Mesothelial cell of epicardium (in vitro differentiated cells): ENCODE data around the gene MS4A1. TPM values are rescaled to one million over a fixed set of nuclear protein-coding genes. Genes with fewer than 3 reads are reported as not detected.
"Not testable (repeated sequence)": the region's sequence is repeated elsewhere in the genome, so short reads cannot be mapped to it uniquely, and the experiment has no call there.

Experiments used
- DNase-seq, 2 experiments: peaks; one replicate each; pipeline ENCODE4 v3.0.0; 2021; ENCODE audit warnings: low spot score in 2 of 2; ENCODE audit not compliant: unreplicated experiment in 2 of 2
- H3K27ac Mint-ChIP-seq: 2 replicates; pipeline ENCODE4 v1.8.0; 2021; ENCODE audit warnings: mixed read lengths
- H3K27me3 Mint-ChIP-seq: 2 replicates; pipeline ENCODE4 v1.8.0; 2021; ENCODE audit warnings: low read depth, mixed read lengths
- H3K36me3 Mint-ChIP-seq: 2 replicates; pipeline ENCODE4 v1.8.0; 2021; ENCODE audit warnings: mixed read lengths
- H3K4me1 Mint-ChIP-seq: 2 replicates; pipeline ENCODE4 v1.8.0; 2021; ENCODE audit warnings: mixed read lengths
- H3K4me3 Mint-ChIP-seq: 2 replicates; pipeline ENCODE4 v1.8.0; 2021; ENCODE audit warnings: mild to moderate bottlenecking, moderate library complexity, mixed read lengths
- H3K9me3 Mint-ChIP-seq: 2 replicates; pipeline ENCODE4 v1.8.0; 2021; ENCODE audit warnings: mixed read lengths
- CTCF ChIP-seq: fragments of 200-600 bp; sonication (generic); IDR thresholded peaks from one replicate; pipeline ENCODE4 v1.5.0; 2021; ENCODE audit warnings: antibody characterized with exemption; ENCODE audit not compliant: unreplicated experiment
- total RNA-seq: library from RNA; stranded (reverse); gene quantifications from 3 replicates; pipeline ENCODE4 v1.2.1, GENCODE V29; 2021

MS4A1 gene
- total RNA-seq, 1 donor from 2014 or later = not detected

GRCh38 chr11:60502221-60502775 lies 46.7 kb downstream of the MS4A1 start:
- DNase-seq = no peak

GRCh38 chr11:60504219-60504905 lies 48.7 kb downstream of the MS4A1 start:
- peaks cover 5% of the 10 kb centered on the region for H3K9me3 Mint-ChIP-seq
- no peak overlapping the region for H3K4me3 Mint-ChIP-seq
- no peak overlapping the region for H3K27ac Mint-ChIP-seq
- H3K4me1 Mint-ChIP-seq = peaks cover 7% of the 10 kb centered on the region
- H3K36me3 Mint-ChIP-seq = no peaks in the 10 kb centered on the region
- no peak for DNase-seq
- peaks cover 3% of the 10 kb centered on the region for H3K27me3 Mint-ChIP-seq
- TF ChIP-seq CTCF = no peak

More at GRCh38 chr11:60502221-60502775, 46.7 kb downstream of the MS4A1 start:
- Mint-ChIP-seq H3K4me3 (no peak overlapping the region), H3K27me3 (peaks cover 3% of the 10 kb centered on the region), H3K9me3 (peaks cover 5% of the 10 kb centered on the region), H3K36me3 (no peaks in the 10 kb centered on the region), H3K27ac (no peak overlapping the region), H3K4me1 (peaks cover 10% of the 10 kb centered on the region)
- no peak for TF ChIP-seq CTCF

GRCh38 chr11:60509609-60510008 lies 54.0 kb downstream of the MS4A1 start:
- DNase-seq = not testable (repeated sequence)

GRCh38 chr11:60510209-60510608 lies 54.6 kb downstream of the MS4A1 start:
- H3K4me1 Mint-ChIP-seq = peaks cover 16% of the 10 kb centered on the region
- DNase-seq, H3K36me3 Mint-ChIP-seq, H3K27ac Mint-ChIP-seq, H3K27me3 Mint-ChIP-seq, H3K9me3 Mint-ChIP-seq, H3K4me3 Mint-ChIP-seq: not testable (repeated sequence)

More at GRCh38 chr11:60509609-60510008, 54.0 kb downstream of the MS4A1 start:
- not testable (repeated sequence) for H3K27ac Mint-ChIP-seq, H3K4me3 Mint-ChIP-seq, H3K9me3 Mint-ChIP-seq, H3K36me3 Mint-ChIP-seq, H3K27me3 Mint-ChIP-seq
- peaks cover 13% of the 10 kb centered on the region for H3K4me1 Mint-ChIP-seq

GRCh38 chr11:60511393-60511792 lies 55.7 kb downstream of the MS4A1 start:
- Mint-ChIP-seq H3K9me3 (no peaks in the 10 kb centered on the region), H3K4me1 (peaks cover 16% of the 10 kb centered on the region), H3K27ac (no peak overlapping the region), H3K27me3 (no peaks in the 10 kb centered on the region), H3K36me3 (no peaks in the 10 kb centered on the region), H3K4me3 (no peak overlapping the region)
- DNase-seq = no peak
- no peak for TF ChIP-seq CTCF

GRCh38 chr11:60512651-60513225 lies 57.1 kb downstream of the MS4A1 start:
- H3K27ac Mint-ChIP-seq = no peak overlapping the region
- peaks cover 16% of the 10 kb centered on the region for H3K4me1 Mint-ChIP-seq
- H3K36me3 Mint-ChIP-seq = no peaks in the 10 kb centered on the region
- H3K27me3 Mint-ChIP-seq = no peaks in the 10 kb centered on the region
- no peaks in the 10 kb centered on the region for H3K9me3 Mint-ChIP-seq
- no peak overlapping the region for H3K4me3 Mint-ChIP-seq
- TF ChIP-seq CTCF = no peak
- no peak for DNase-seq
